Measurements from ENCODE around the gene CLEC19A.

GRCh38 chr16:19356024-19356952 is 70.8 kb downstream of the CLEC19A start:
- TF ChIP-seq, protein P1, sequence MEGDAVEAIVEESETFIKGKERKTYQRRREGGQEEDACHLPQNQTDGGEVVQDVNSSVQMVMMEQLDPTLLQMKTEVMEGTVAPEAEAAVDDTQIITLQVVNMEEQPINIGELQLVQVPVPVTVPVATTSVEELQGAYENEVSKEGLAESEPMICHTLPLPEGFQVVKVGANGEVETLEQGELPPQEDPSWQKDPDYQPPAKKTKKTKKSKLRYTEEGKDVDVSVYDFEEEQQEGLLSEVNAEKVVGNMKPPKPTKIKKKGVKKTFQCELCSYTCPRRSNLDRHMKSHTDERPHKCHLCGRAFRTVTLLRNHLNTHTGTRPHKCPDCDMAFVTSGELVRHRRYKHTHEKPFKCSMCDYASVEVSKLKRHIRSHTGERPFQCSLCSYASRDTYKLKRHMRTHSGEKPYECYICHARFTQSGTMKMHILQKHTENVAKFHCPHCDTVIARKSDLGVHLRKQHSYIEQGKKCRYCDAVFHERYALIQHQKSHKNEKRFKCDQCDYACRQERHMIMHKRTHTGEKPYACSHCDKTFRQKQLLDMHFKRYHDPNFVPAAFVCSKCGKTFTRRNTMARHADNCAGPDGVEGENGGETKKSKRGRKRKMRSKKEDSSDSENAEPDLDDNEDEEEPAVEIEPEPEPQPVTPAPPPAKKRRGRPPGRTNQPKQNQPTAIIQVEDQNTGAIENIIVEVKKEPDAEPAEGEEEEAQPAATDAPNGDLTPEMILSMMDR (IDR thresholded peaks at IDR 0.05) = no peak
- no peak for TF ChIP-seq POLR2A (IDR thresholded peaks at IDR 0.05)
